Erythroblast (primary cell): ENCODE data around the gene RPUSD1.

Experiments used
- GATA1 ChIP-seq: IDR thresholded peaks from 2 replicates; pipeline ENCODE4 v1.6.1; 2011; ENCODE audit warnings: low read depth, mild to moderate bottlenecking, control low read depth, low read length, moderate library complexity
- POLR2A ChIP-seq: IDR thresholded peaks from 2 replicates; pipeline ENCODE4 v1.6.1; 2011; ENCODE audit warnings: mild to moderate bottlenecking, low read length

- TF ChIP-seq POLR2A (no peak), GATA1 (no peak)
Observed at GRCh38 chr16:741986-742629, 46.1 kb downstream of the RPUSD1 start.
